Upper lobe of left lung (tissue), 6 donors: Measurements from ENCODE around the gene STAT5B. TPM values are rescaled to one million over a fixed set of nuclear protein-coding genes. Genes with fewer than 3 reads are reported as not detected.

ENCODE experiments used
- ATAC-seq, 2 donors: fragments of 200-7000 bp; cut with Tn5 transposase; one replicate each; pipeline ENCODE4 v1.9.1; 2022; ENCODE audit warnings: mild to moderate bottlenecking in 2 of 2, moderate library complexity in 2 of 2; ENCODE audit not compliant: low FRiP score in 2 of 2
- DNase-seq, 2 donors: peaks; one replicate each; pipeline ENCODE4 v3.0.0-alpha.2; 2019 to 2020
- H3K27ac ChIP-seq, 4 donors: fragments of 200-600 bp; sonication (generic); one replicate each; pipeline ENCODE4 v1.5.1; 2016 to 2019
- H3K27me3 ChIP-seq, 4 donors: fragments of 200-600 bp; sonication (generic); one replicate each; pipeline ENCODE4 v1.5.1; 2017 to 2019
- H3K36me3 ChIP-seq, 4 donors: fragments of 200-600 bp; sonication (generic); one replicate each; pipeline ENCODE4 v1.5.1; 2016 to 2019
- H3K4me1 ChIP-seq, 4 donors: fragments of 200-600 bp; sonication (generic); one replicate each; pipeline ENCODE4 v1.5.1; 2018 to 2019
- H3K4me3 ChIP-seq, 4 donors: fragments of 200-600 bp; sonication (generic); one replicate each; pipeline ENCODE4 v1.5.1; 2017 to 2019; ENCODE audit warnings: mild to moderate bottlenecking in 2 of 4, moderate library complexity in 1 of 4
- H3K9me3 ChIP-seq, 4 donors: fragments of 200-600 bp; sonication (generic); one replicate each; pipeline ENCODE4 v1.5.1; 2018 to 2019
- CTCF ChIP-seq, 6 experiments: fragments of 450-650 bp in 4 of 6; fragments of 200-600 bp in 2 of 6; sonication (generic) in 2 of 6; IDR thresholded peaks; one replicate each; pipeline ENCODE4 v1.5.1; 2016 to 2019; ENCODE audit warnings: antibody characterized with exemption in 6 of 6
- EP300 ChIP-seq, 4 donors: sonication (generic); formaldehyde crosslinking; IDR thresholded peaks; one replicate each; pipeline ENCODE4 v1.5.1; 2017; ENCODE audit warnings: antibody characterized with exemption in 4 of 4, control low read depth in 2 of 4
- POLR2A ChIP-seq, 4 donors: fragments of 450-650 bp; IDR thresholded peaks; one replicate each; pipeline ENCODE4 v1.5.1; 2016 to 2017; ENCODE audit warnings: antibody characterized with exemption in 4 of 4, mild to moderate bottlenecking in 2 of 4
- POLR2AphosphoS5 ChIP-seq, 2 donors: sonication (generic); formaldehyde crosslinking; IDR thresholded peaks; one replicate each; pipeline ENCODE4 v1.5.1; 2017; ENCODE audit warnings: antibody characterized with exemption in 2 of 2
- WGBS, 2 donors: methylation state at CpG; one replicate each; pipeline ENCODE4 v1.1.5; 2017 to 2018; 5-methylcytosine and 5-hydroxymethylcytosine counted together
- total RNA-seq, 6 donors: library from RNA; depleted of rRNA in 4 of 6; stranded (reverse); fragments of >200 nt in 4 of 6; gene quantifications; one replicate each; pipeline versions ENCODE4 v1.1.0 to v1.2.1, GENCODE V29; 2016 to 2021
- donor health status: DM: no; HTN: no; CAD: no; lungs with moderate emphysema.
- donor health status: DM: no; HTN: yes; CAD: no; lungs with severe emphysema.

Gene STAT5B
- total RNA-seq, 6 donors from 2014 or later: 48.6 to 115 (median 66.3) TPM

GRCh38 chr17:42193969-42194899 lies 82.0 kb downstream of the STAT5B start, which contains the start of gene GHDC:
Gene GHDC (minus strand): TSS chr17:42194494. CDS start chr17:42193581, 913 bp downstream.
- WGBS, 2 donors: 19 to 21% methylated on average over 23 to 24 of the region's 24 CpGs
- Histone ChIP-seq H3K4me1 (peaks cover 16 to 24% (median 19%) of the 10 kb centered on the region in 4 donors), H3K9me3 (no peaks in the 10 kb centered on the region), H3K27ac (peak within 1 kb of the TSS; percentile 80 to 93 (median 90)), H3K36me3 (peaks cover 0 to 11% (median 0%) of the 10 kb centered on the region in 4 donors), H3K4me3 (peak within 1 kb of the TSS; percentile 74 to 89 (median 76)), H3K27me3 (no peaks in the 10 kb centered on the region)
- peak in 1 of 2 donors; percentile 92 for DNase-seq
- ATAC-seq: peak; percentile 87 to 96
- TF ChIP-seq CTCF (IDR thresholded peaks at IDR 0.05) (peak in 2 of 6 experiments; percentile 10 to 47), POLR2A (IDR thresholded peaks at IDR 0.05) (peak in 1 of 4 donors; percentile 65), EP300 (IDR thresholded peaks at IDR 0.05) (peak in 1 of 4 donors; percentile 11), POLR2AphosphoS5 (IDR thresholded peaks at IDR 0.05) (peak; percentile 39 to 80)

- DNase-seq (no peak), ATAC-seq (no peak)
- 72 to 73% methylated on average over 7 to 11 of the region's 12 CpGs for WGBS, 2 donors
- peak overlapping the region; percentile 80 to 93 (median 90) for H3K27ac ChIP-seq
- H3K4me3 ChIP-seq: peak overlapping the region; percentile 74 to 89 (median 76)
- H3K4me1 ChIP-seq: peaks cover 16 to 24% (median 19%) of the 10 kb centered on the region in 4 donors
- H3K9me3 ChIP-seq: no peaks in the 10 kb centered on the region
- no peaks in the 10 kb centered on the region for H3K27me3 ChIP-seq
- no peak for TF ChIP-seq EP300 (IDR thresholded peaks at IDR 0.05)
- TF ChIP-seq POLR2A (IDR thresholded peaks at IDR 0.05): no peak
- TF ChIP-seq POLR2AphosphoS5 (IDR thresholded peaks at IDR 0.05): no peak
- no peak for TF ChIP-seq CTCF (IDR thresholded peaks at IDR 0.05)
- H3K36me3 ChIP-seq: peaks cover 0 to 10% (median 0%) of the 10 kb centered on the region in 4 donors
Observed at GRCh38 chr17:42193216-42193968, 82.8 kb downstream of the STAT5B start.

- peak in 1 of 2 donors; percentile 76 for DNase-seq
- no peak for TF ChIP-seq POLR2AphosphoS5 (IDR thresholded peaks at IDR 0.05)
- TF ChIP-seq POLR2A (IDR thresholded peaks at IDR 0.05): no peak
- no peak for TF ChIP-seq EP300 (IDR thresholded peaks at IDR 0.05)
- no peak for TF ChIP-seq CTCF (IDR thresholded peaks at IDR 0.05)
- Histone ChIP-seq H3K27me3 (no peaks in the 10 kb centered on the region), H3K9me3 (no peaks in the 10 kb centered on the region), H3K27ac (no peak overlapping the region), H3K4me1 (peaks cover 16 to 24% (median 19%) of the 10 kb centered on the region in 4 donors), H3K4me3 (peak overlapping the region in 1 of 4 donors; percentile 89), H3K36me3 (peaks cover 0 to 10% (median 0%) of the 10 kb centered on the region in 4 donors)
- ATAC-seq: no peak
- 87 to 92% methylated on average over 10 to 23 of the region's 23 CpGs for WGBS, 2 donors
Observed at GRCh38 chr17:42192189-42193126, 83.7 kb downstream of the STAT5B start.

- Histone ChIP-seq H3K27ac (no peak overlapping the region), H3K4me1 (peaks cover 16 to 24% (median 19%) of the 10 kb centered on the region in 4 donors), H3K36me3 (peaks cover 0 to 10% (median 0%) of the 10 kb centered on the region in 4 donors), H3K4me3 (no peak overlapping the region), H3K9me3 (no peaks in the 10 kb centered on the region), H3K27me3 (no peaks in the 10 kb centered on the region)
- 94 to 96% methylated on average over 5 of the region's 5 CpGs for WGBS, 2 donors
- DNase-seq (no peak), ATAC-seq (no peak)
- TF ChIP-seq POLR2AphosphoS5 (IDR thresholded peaks at IDR 0.05) (no peak), CTCF (IDR thresholded peaks at IDR 0.05) (no peak), EP300 (IDR thresholded peaks at IDR 0.05) (no peak), POLR2A (IDR thresholded peaks at IDR 0.05) (no peak)
Observed at GRCh38 chr17:42191275-42191608, 84.9 kb downstream of the STAT5B start.
